Brain microvascular endothelial cell (primary cell): ENCODE results near the gene EN2.

Experiments used
- DNase-seq: peaks from one replicate; pipeline ENCODE4 v3.0.0-alpha.2; 2020
- H3K27ac ChIP-seq: fragments of 250-450 bp; sonication (Bioruptor Pico); 2 replicates; pipeline ENCODE4 v1.5.1; 2020; ENCODE audit warnings: mild to moderate bottlenecking, moderate library complexity
- H3K27me3 ChIP-seq: fragments of 250-450 bp; sonication (Bioruptor Pico); replicated peaks from 2 replicates; pipeline ENCODE4 v1.5.1; 2020; ENCODE audit warnings: mild to moderate bottlenecking
- H3K36me3 ChIP-seq: fragments of 250-450 bp; sonication (Bioruptor Pico); replicated peaks from 2 replicates; pipeline ENCODE4 v1.5.1; 2020; ENCODE audit warnings: mild to moderate bottlenecking
- H3K4me3 ChIP-seq: 2 replicates; pipeline ENCODE4 v1.5.1; 2011; ENCODE audit warnings: low read depth, mild to moderate bottlenecking, control low read depth, low read length, moderate library complexity
- CTCF ChIP-seq: IDR thresholded peaks from 2 replicates; pipeline ENCODE4 v1.5.1; 2011; ENCODE audit warnings: low read depth, mild to moderate bottlenecking, moderate library complexity, low read length, control low read depth, inconsistent platforms; ENCODE audit errors: missing control alignments
- in situ Hi-C: cut with HindIII; loops from 2 replicates; pipeline ENCODE4 v1.10.0; 2017; ENCODE audit warnings: low sequenced_read_pairs, low pct_ligation_motif_present

Gene EN2

GRCh38 chr7:155484483-155485399, 26.8 kb downstream of the EN2 start:
- H3K27me3 ChIP-seq, result no peaks in the 10 kb centered on the region
- no peak for DNase-seq
- H3K27ac ChIP-seq, result no peak overlapping the region
- H3K36me3 ChIP-seq, result no peaks in the 10 kb centered on the region
- in situ Hi-C loops, result no loop called here
- no peak for TF ChIP-seq CTCF
- H3K4me3 ChIP-seq, result no peak overlapping the region

GRCh38 chr7:155486783-155487508, 29.0 kb downstream of the EN2 start:
- TF ChIP-seq CTCF, result no peak
- Histone ChIP-seq H3K4me3 (no peak overlapping the region), H3K27me3 (peaks cover under 1% of the 10 kb centered on the region), H3K27ac (no peak overlapping the region), H3K36me3 (no peaks in the 10 kb centered on the region)
- in situ Hi-C loops, result no loop called here
- no peak for DNase-seq

GRCh38 chr7:155487509-155488482, 29.9 kb downstream of the EN2 start:
- Histone ChIP-seq H3K36me3 (no peaks in the 10 kb centered on the region), H3K27ac (no peak overlapping the region), H3K4me3 (no peak overlapping the region), H3K27me3 (peaks cover 4% of the 10 kb centered on the region)
- no peak for TF ChIP-seq CTCF
- DNase-seq, result no peak
- in situ Hi-C loops, result no loop called here

GRCh38 chr7:155488483-155489127, 30.7 kb downstream of the EN2 start:
- no peak for DNase-seq
- TF ChIP-seq CTCF, result no peak
- in situ Hi-C loops, result no loop called here
- H3K36me3 ChIP-seq, result no peaks in the 10 kb centered on the region
- peaks cover 4% of the 10 kb centered on the region for H3K27me3 ChIP-seq
- H3K4me3 ChIP-seq, result no peak overlapping the region
- no peak overlapping the region for H3K27ac ChIP-seq

GRCh38 chr7:155489158-155489840, 31.4 kb downstream of the EN2 start:
- no peak overlapping the region for H3K4me3 ChIP-seq
- DNase-seq, result no peak
- in situ Hi-C loops, result no loop called here
- H3K36me3 ChIP-seq, result no peaks in the 10 kb centered on the region
- H3K27me3 ChIP-seq, result peaks cover 4% of the 10 kb centered on the region
- H3K27ac ChIP-seq, result no peak overlapping the region
- no peak for TF ChIP-seq CTCF
